ENCODE data around the gene NOTCH2.

The NOTCH2 gene

GRCh38 chr1:119891386-119891785, 178.1 kb downstream of the NOTCH2 start:
- H3K27ac ChIP-seq (ENCODE audit: low read length): no peak overlapping the region
- no peak overlapping the region for H3K4me2 ChIP-seq (ENCODE audit: low read length)
- H3K79me2 ChIP-seq (ENCODE audit: low read length): no peaks in the 10 kb centered on the region
- H3K4me3 ChIP-seq (ENCODE audit: low read length): no peak overlapping the region
- peaks cover 28% of the 10 kb centered on the region for H3K27me3 ChIP-seq (ENCODE audit: low read depth, low read length)
- no peak overlapping the region for H2AFZ ChIP-seq (ENCODE audit: low read depth, low read length)
- no peaks in the 10 kb centered on the region for H4K20me1 ChIP-seq (ENCODE audit: insufficient read depth, low read length)
- H3K4me1 ChIP-seq (ENCODE audit: low read length): no peaks in the 10 kb centered on the region
- TF ChIP-seq EZH2phosphoT487 (IDR thresholded peaks at IDR 0.05; ENCODE audit: low read depth): no peak
- TF ChIP-seq CTCF (IDR thresholded peaks at IDR 0.05; ENCODE audit: low read depth, low read length): no peak
- H3K9ac ChIP-seq (ENCODE audit: low read length): no peak overlapping the region
- peaks cover 5% of the 10 kb centered on the region for H3K36me3 ChIP-seq (replicated peaks; ENCODE audit: low read depth, low read length)
- H3K9me3 ChIP-seq (ENCODE audit: insufficient read depth, low read length): peaks cover 14% of the 10 kb centered on the region

- Histone ChIP-seq H3K4me2 (ENCODE audit: low read length) (no peak overlapping the region), H3K4me1 (ENCODE audit: low read length) (no peaks in the 10 kb centered on the region), H3K27me3 (ENCODE audit: low read depth, low read length) (peaks cover 46% of the 10 kb centered on the region), H3K4me3 (ENCODE audit: low read length) (no peak overlapping the region), H4K20me1 (ENCODE audit: insufficient read depth, low read length) (no peaks in the 10 kb centered on the region), H3K79me2 (ENCODE audit: low read length) (no peaks in the 10 kb centered on the region), H3K9ac (ENCODE audit: low read length) (no peak overlapping the region), H3K27ac (ENCODE audit: low read length) (no peak overlapping the region), H2AFZ (ENCODE audit: low read depth, low read length) (no peak overlapping the region), H3K9me3 (ENCODE audit: insufficient read depth, low read length) (peaks cover 14% of the 10 kb centered on the region), H3K36me3 (replicated peaks; ENCODE audit: low read depth, low read length) (peaks cover 5% of the 10 kb centered on the region)
- TF ChIP-seq EZH2phosphoT487 (IDR thresholded peaks at IDR 0.05; ENCODE audit: low read depth): no peak
- TF ChIP-seq CTCF (IDR thresholded peaks at IDR 0.05; ENCODE audit: low read depth, low read length): no peak
Observed at GRCh38 chr1:119888476-119888875, 181.0 kb downstream of the NOTCH2 start.

- H3K4me1 ChIP-seq (ENCODE audit: low read length): no peaks in the 10 kb centered on the region
- peaks cover 14% of the 10 kb centered on the region for H3K9me3 ChIP-seq (ENCODE audit: insufficient read depth, low read length)
- H4K20me1 ChIP-seq (ENCODE audit: insufficient read depth, low read length): no peaks in the 10 kb centered on the region
- H2AFZ ChIP-seq (ENCODE audit: low read depth, low read length): no peak overlapping the region
- no peak for TF ChIP-seq CTCF (IDR thresholded peaks at IDR 0.05; ENCODE audit: low read depth, low read length)
- TF ChIP-seq EZH2phosphoT487 (IDR thresholded peaks at IDR 0.05; ENCODE audit: low read depth): no peak
- no peak overlapping the region for H3K4me2 ChIP-seq (ENCODE audit: low read length)
- H3K27me3 ChIP-seq (ENCODE audit: low read depth, low read length): peaks cover 43% of the 10 kb centered on the region
- H3K4me3 ChIP-seq (ENCODE audit: low read length): no peak overlapping the region
- H3K79me2 ChIP-seq (ENCODE audit: low read length): no peaks in the 10 kb centered on the region
- peaks cover 5% of the 10 kb centered on the region for H3K36me3 ChIP-seq (replicated peaks; ENCODE audit: low read depth, low read length)
- H3K27ac ChIP-seq (ENCODE audit: low read length): no peak overlapping the region
- H3K9ac ChIP-seq (ENCODE audit: low read length): no peak overlapping the region
Observed at GRCh38 chr1:119887427-119887826, 182.0 kb downstream of the NOTCH2 start.

- H3K4me1 ChIP-seq (ENCODE audit: low read length): no peaks in the 10 kb centered on the region
- peaks cover 35% of the 10 kb centered on the region for H3K27me3 ChIP-seq (ENCODE audit: low read depth, low read length)
- no peak overlapping the region for H2AFZ ChIP-seq (ENCODE audit: low read depth, low read length)
- no peaks in the 10 kb centered on the region for H4K20me1 ChIP-seq (ENCODE audit: insufficient read depth, low read length)
- H3K9me3 ChIP-seq (ENCODE audit: insufficient read depth, low read length): peaks cover 14% of the 10 kb centered on the region
- H3K27ac ChIP-seq (ENCODE audit: low read length): no peak overlapping the region
- no peak overlapping the region for H3K4me2 ChIP-seq (ENCODE audit: low read length)
- no peak overlapping the region for H3K4me3 ChIP-seq (ENCODE audit: low read length)
- no peaks in the 10 kb centered on the region for H3K79me2 ChIP-seq (ENCODE audit: low read length)
- H3K36me3 ChIP-seq (replicated peaks; ENCODE audit: low read depth, low read length): peaks cover 5% of the 10 kb centered on the region
- TF ChIP-seq CTCF (IDR thresholded peaks at IDR 0.05; ENCODE audit: low read depth, low read length) (peak; percentile 94), EZH2phosphoT487 (IDR thresholded peaks at IDR 0.05; ENCODE audit: low read depth) (no peak)
- H3K9ac ChIP-seq (ENCODE audit: low read length): no peak overlapping the region
Observed at GRCh38 chr1:119885903-119886783, 183.3 kb downstream of the NOTCH2 start.
